Body of pancreas (tissue), 4 donors: Measurements from ENCODE around the gene SLC16A8. TPM values are rescaled to one million over a fixed set of nuclear protein-coding genes. Genes with fewer than 3 reads are reported as not detected.
"Not testable (repeated sequence)": the region's sequence is repeated elsewhere in the genome, so short reads cannot be mapped to it uniquely, and the experiment has no call there.

ENCODE experiments used
- ATAC-seq: fragments of 150-250 bp; one replicate; pipeline ENCODE4 v1.9.1; 2016
- DNase-seq, 4 donors: peaks; one replicate each; pipeline ENCODE4 v3.0.0-alpha.2; 2019
- H3K27ac ChIP-seq, 4 donors: fragments of 200-600 bp; sonication (generic); 1 replicate in 3 of 4; 2 replicates in 1 of 4; pipeline versions ENCODE4 v1.5.1 to v1.6.1; 2016 to 2019; ENCODE audit warnings: mild to moderate bottlenecking in 1 of 4, mixed read lengths in 1 of 4, moderate library complexity in 1 of 4
- H3K27me3 ChIP-seq, 2 donors: fragments of 200-600 bp; sonication (generic); one replicate each; pipeline ENCODE4 v1.6.0; 2016; ENCODE audit warnings: mild to moderate bottlenecking in 1 of 2
- H3K36me3 ChIP-seq, 2 donors: fragments of 200-600 bp; sonication (generic); replicated peaks in 1 of 2; 2 replicates each; pipeline ENCODE4 v1.5.1; 2016; ENCODE audit warnings: low read depth in 2 of 2; ENCODE audit not compliant: insufficient read depth in 1 of 2
- H3K4me1 ChIP-seq: fragments of 200-600 bp; sonication (generic); one replicate; pipeline ENCODE4 v1.6.0; 2016
- H3K4me3 ChIP-seq, 2 donors: fragments of 200-600 bp; sonication (generic); 1 replicate in 1 of 2; 2 replicates in 1 of 2; pipeline ENCODE4 v1.5.1; 2016 to 2019
- H3K9me3 ChIP-seq, 3 donors: fragments of 200-600 bp; sonication (generic); 1 replicate in 2 of 3; 2 replicates in 1 of 3; pipeline ENCODE4 v1.5.1; 2016
- CTCF ChIP-seq, 7 experiments: fragments of 450-650 bp in 4 of 7; fragments of 200-600 bp in 3 of 7; sonication (generic) in 3 of 7; IDR thresholded peaks; one replicate each; pipeline ENCODE4 v1.5.1; 2016 to 2019; ENCODE audit warnings: antibody characterized with exemption in 7 of 7
- POLR2A ChIP-seq, 3 donors: fragments of 450-650 bp; IDR thresholded peaks; one replicate each; pipeline ENCODE4 v1.6.1; 2016; ENCODE audit warnings: antibody characterized with exemption in 3 of 3, mild to moderate bottlenecking in 2 of 3
- WGBS, 2 donors: methylation state at CpG; one replicate each; pipeline ENCODE4 v1.1.5; 2017; 5-methylcytosine and 5-hydroxymethylcytosine counted together
- intact Hi-C: fragments of 100-400 bp; cut with DNase I; formaldehyde crosslinking; loops from one replicate; pipeline ENCODE4 v1.15.1; 2023
- total RNA-seq, 2 donors: library from RNA; depleted of rRNA; stranded (reverse); fragments of >200 nt; gene quantifications; one replicate each; pipeline ENCODE4 v1.1.0, GENCODE V29; 2016

The SLC16A8 gene
- total RNA-seq, 2 donors from 2014 or later, result not detected

DNA sequence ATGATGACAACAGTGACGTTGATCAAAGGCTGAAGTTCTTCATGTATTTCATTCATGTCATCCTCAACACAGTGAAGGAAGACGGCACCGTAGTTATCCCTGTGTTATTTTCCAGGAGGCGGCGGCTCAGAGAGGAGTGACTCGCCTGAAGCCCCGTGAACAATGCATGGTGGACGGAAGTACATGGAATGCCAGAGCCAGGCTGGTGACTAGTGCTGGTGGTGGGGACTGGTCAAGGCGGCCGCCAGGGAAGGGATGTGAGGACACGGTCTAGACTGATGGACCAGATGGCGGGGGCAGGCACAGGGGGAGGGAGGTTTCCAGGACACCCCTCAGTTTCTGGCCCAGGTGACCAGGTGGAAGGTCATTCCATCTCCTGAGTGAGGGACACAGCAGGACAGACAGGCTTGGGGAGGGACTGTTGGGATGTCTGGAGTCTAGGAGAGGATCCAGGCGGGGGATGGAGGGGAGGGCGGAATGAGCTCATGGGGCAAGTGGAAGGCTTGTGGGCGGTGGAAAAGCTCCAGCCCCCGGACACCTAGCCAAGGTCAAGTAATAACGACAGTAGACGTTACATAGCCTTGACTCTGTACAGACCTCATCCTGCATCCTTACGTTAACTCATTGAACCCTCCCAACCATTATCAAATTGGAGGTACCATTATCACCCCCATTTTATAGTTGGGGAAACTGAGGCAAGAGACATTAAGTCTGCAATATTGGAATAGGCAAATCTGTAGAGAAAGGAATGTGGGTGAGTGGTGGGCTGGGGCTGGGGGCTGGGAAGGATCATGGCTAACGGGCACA, 42.8 kb downstream of the SLC16A8 start:
- H3K9me3 ChIP-seq, result no peaks in the 10 kb centered on the region
- no peak for ATAC-seq
- 75 to 82% methylated on average over 19 to 20 of the region's 20 CpGs for WGBS, 2 donors
- DNase-seq, result no peak
- no peaks in the 10 kb centered on the region for H3K36me3 ChIP-seq
- TF ChIP-seq CTCF (IDR thresholded peaks at IDR 0.05) (no peak), POLR2A (IDR thresholded peaks at IDR 0.05) (no peak)
- H3K27me3 ChIP-seq, result no peaks in the 10 kb centered on the region
- intact Hi-C loops, result loop anchor here (10.0 kb wide), 1 partner anchor 534 kb away; the partner anchor contains the start of gene DMC1
- no peaks in the 10 kb centered on the region for H3K4me1 ChIP-seq
- H3K27ac ChIP-seq, result no peak overlapping the region
- H3K4me3 ChIP-seq, result no peak overlapping the region

DNA sequence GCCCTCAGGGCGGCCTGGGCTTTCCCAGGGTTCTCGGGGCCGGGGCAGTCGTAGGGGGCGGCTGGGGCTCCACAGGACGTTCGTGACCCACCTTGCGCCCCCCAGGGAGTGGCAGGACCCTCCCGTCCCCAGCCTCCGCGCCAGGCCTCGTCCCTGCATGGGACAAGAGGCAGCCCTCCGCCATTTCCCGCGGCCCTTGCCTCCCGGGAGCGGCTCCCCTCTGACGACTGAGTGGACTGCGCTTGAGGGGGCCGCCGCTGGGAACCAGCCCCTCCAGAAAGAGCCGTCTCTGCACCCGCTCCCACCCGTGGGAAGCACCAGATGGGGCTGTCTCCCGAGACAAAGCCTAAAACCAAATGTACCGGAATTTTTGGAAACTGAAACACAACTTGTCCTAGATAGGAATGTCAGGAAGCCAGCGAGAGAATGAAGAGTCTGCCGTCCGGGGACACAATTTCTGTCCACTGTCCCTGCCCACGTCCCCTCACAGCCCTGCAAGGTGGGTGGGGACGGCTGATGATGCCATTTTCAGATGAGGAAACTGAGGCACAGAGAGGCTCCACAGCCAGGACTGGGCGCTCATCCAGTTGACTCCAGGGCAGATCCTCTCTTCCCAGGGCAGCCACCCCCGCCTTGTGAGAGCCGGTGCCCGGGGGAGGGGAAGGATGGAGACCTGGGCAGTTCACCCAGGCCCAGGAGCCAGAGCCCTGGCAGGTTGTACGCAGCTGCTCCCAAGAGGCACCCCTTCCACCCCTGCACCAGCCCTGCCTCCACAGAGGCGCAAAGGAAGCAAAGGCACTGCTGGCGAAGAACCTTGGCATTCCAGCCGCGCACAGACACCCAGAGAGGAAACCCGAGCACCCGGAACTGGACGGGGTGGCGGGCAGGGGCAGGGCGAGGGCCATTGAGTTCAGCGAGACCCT, 44.8 kb downstream of the SLC16A8 start:
- peaks cover 6% of the 10 kb centered on the region for H3K4me1 ChIP-seq
- TF ChIP-seq POLR2A (IDR thresholded peaks at IDR 0.05), result no peak
- no peak for TF ChIP-seq CTCF (IDR thresholded peaks at IDR 0.05)
- intact Hi-C loops, result no loop called here
- no peak for DNase-seq
- H3K4me3 ChIP-seq, result no peak overlapping the region
- no peak for ATAC-seq
- no peaks in the 10 kb centered on the region for H3K27me3 ChIP-seq
- H3K27ac ChIP-seq, result peak overlapping the region in 1 of 4 donors; percentile 11
- no peaks in the 10 kb centered on the region for H3K9me3 ChIP-seq
- H3K36me3 ChIP-seq, result no peaks in the 10 kb centered on the region
- 65 to 67% methylated on average over 28 to 38 of the region's 46 CpGs for WGBS, 2 donors

DNA sequence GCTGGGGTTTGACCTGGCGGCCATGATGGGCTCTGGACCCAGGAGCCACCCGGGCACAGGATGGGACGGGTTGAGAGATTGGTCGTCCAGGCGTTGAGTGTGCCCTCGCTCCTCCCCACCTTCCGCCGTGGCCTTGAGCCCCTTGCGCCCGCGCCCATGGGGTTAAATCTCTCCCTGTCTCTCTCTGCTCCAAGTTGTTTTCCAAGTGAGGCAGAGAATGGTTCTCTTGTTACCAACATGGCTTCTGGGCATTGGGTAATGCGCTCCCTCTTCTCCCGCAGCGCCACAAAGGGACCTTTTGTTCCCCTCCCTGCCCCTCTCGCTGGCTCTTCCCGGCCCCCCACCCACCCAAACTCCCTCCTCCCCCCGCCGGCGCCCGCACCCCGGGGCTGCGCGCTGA, 45.6 kb downstream of the SLC16A8 start:
- H3K9me3 ChIP-seq, result no peaks in the 10 kb centered on the region
- H3K36me3 ChIP-seq, result no peaks in the 10 kb centered on the region
- 88 to 91% methylated on average over 16 to 22 of the region's 23 CpGs for WGBS, 2 donors
- DNase-seq, result no peak
- ATAC-seq, result no peak
- TF ChIP-seq POLR2A (IDR thresholded peaks at IDR 0.05) (no peak), CTCF (IDR thresholded peaks at IDR 0.05) (no peak)
- no peaks in the 10 kb centered on the region for H3K27me3 ChIP-seq
- peaks cover 11% of the 10 kb centered on the region for H3K4me1 ChIP-seq
- no peak overlapping the region for H3K4me3 ChIP-seq
- H3K27ac ChIP-seq, result no peak overlapping the region
- intact Hi-C loops, result no loop called here

DNA sequence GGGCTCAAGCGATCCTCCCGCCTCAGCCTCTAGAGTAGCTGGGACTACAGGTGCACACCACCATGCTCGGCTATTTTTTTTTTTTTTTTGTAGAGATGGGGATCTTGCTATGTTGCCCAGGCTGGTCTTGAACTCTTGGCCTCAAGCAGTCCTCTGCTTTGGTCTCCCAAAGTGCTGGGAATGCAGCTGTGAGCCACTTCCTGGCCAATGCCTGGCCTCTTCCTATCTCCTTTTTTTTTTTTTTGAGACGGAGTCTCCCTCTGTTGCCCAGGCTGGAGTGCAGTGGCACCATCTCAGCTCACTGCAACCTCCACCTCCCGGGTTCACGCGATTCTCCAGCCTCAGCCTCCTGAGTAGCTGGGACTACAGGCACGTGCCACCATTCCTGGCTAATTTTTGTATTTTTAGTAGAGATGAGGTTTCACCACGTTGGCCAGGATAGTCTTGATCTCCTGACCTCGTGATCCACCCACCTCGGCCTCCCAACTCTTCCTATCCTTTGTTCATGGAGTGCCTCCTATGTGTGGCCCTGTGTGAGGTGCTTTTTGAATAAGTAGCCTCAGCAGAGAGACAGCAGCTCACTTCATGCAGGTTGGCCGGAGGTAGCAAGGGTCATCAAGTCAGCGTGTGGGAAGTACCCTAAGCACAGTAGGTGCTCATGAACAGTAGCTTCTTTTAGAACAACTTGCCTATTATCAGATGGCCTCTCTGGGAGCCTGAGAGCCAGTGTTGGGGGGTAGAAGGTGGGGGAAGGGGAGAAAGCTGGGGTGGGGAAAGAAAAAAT, 46.4 kb downstream of the SLC16A8 start:
- not testable (repeated sequence) for H3K27ac ChIP-seq
- WGBS, 2 donors, result 82 to 88% methylated on average over 13 of the region's 13 CpGs

More for the DNA sequence above, 46.4 kb downstream of the SLC16A8 start:
- H3K27me3 ChIP-seq, H3K36me3 ChIP-seq, DNase-seq, ATAC-seq, H3K4me3 ChIP-seq, intact Hi-C loops, H3K9me3 ChIP-seq: not testable (repeated sequence)
- H3K4me1 ChIP-seq, result peaks cover 18% of the 10 kb centered on the region
